Left lobe of liver (tissue), 2 donors: Measurements from ENCODE around the gene DOCK2. TPM values are rescaled to one million over a fixed set of nuclear protein-coding genes. Genes with fewer than 3 reads are reported as not detected.
"Not testable (repeated sequence)": the region's sequence is repeated elsewhere in the genome, so short reads cannot be mapped to it uniquely, and the experiment has no call there.

Experiments
- ATAC-seq: fragments of 200-7000 bp; cut with Tn5 transposase; one replicate; pipeline ENCODE4 v1.9.1; 2020; ENCODE audit warnings: mild to moderate bottlenecking, moderate library complexity
- DNase-seq: peaks from one replicate; pipeline ENCODE4 v3.0.0-alpha.2; 2020; ENCODE audit warnings: low spot score
- total RNA-seq: library from RNA; stranded (reverse); gene quantifications from one replicate; pipeline ENCODE4 v1.2.1, GENCODE V29; 2021
- donor health status: DM: no; HTN: no; CAD: no; lungs with moderate emphysema.
- donor health status: DM: no; HTN: yes; CAD: no.

Gene DOCK2
- total RNA-seq, 1 donor from 2014 or later: 4.1 TPM

- DNase-seq: no peak
- no peak for ATAC-seq
Observed at GRCh38 chr5:170071748-170072147, 434.7 kb downstream of the DOCK2 start.

GRCh38 chr5:170075696-170076095, 438.6 kb downstream of the DOCK2 start:
- DNase-seq (no peak), ATAC-seq (no peak)

- ATAC-seq (no peak), DNase-seq (no peak)
Observed at GRCh38 chr5:170076211-170076610, 439.1 kb downstream of the DOCK2 start.

- ATAC-seq (no peak), DNase-seq (no peak)
Observed at GRCh38 chr5:170076739-170077138, 439.7 kb downstream of the DOCK2 start.

GRCh38 chr5:170077526-170077925, 440.5 kb downstream of the DOCK2 start:
- ATAC-seq: no peak
- DNase-seq: no peak

- no peak for ATAC-seq
- no peak for DNase-seq
Observed at GRCh38 chr5:170078458-170078857, 441.4 kb downstream of the DOCK2 start.

GRCh38 chr5:170078931-170079330, 441.9 kb downstream of the DOCK2 start:
- ATAC-seq (no peak), DNase-seq (no peak)

- DNase-seq: no peak
- ATAC-seq: no peak
Observed at GRCh38 chr5:170080217-170080616, 443.1 kb downstream of the DOCK2 start.

GRCh38 chr5:170080786-170081445, 443.8 kb downstream of the DOCK2 start:
- DNase-seq (no peak), ATAC-seq (no peak)

GRCh38 chr5:170081616-170082015, 444.5 kb downstream of the DOCK2 start:
- DNase-seq (no peak), ATAC-seq (no peak)

GRCh38 chr5:170082701-170083100, 445.6 kb downstream of the DOCK2 start:
- no peak for ATAC-seq

GRCh38 chr5:170087168-170087817, 450.2 kb downstream of the DOCK2 start:
- no peak for DNase-seq
- ATAC-seq: no peak

More at GRCh38 chr5:170082701-170083100, 445.6 kb downstream of the DOCK2 start:
- no peak for DNase-seq

- DNase-seq (no peak), ATAC-seq (no peak)
Observed at GRCh38 chr5:170092455-170093101, 455.5 kb downstream of the DOCK2 start.

GRCh38 chr5:170094329-170094728, 457.3 kb downstream of the DOCK2 start:
- not testable (repeated sequence) for ATAC-seq, DNase-seq

GRCh38 chr5:170095646-170096045, 458.6 kb downstream of the DOCK2 start:
- ATAC-seq (no peak), DNase-seq (no peak)

- ATAC-seq (peak; percentile 64), DNase-seq (peak; percentile 51)
Observed at GRCh38 chr5:170097934-170098333, 460.9 kb downstream of the DOCK2 start.

GRCh38 chr5:170100066-170100943, 463.2 kb downstream of the DOCK2 start:
- ATAC-seq: peak; percentile 77
- DNase-seq: peak; percentile 69

- ATAC-seq: no peak
- DNase-seq: no peak
Observed at GRCh38 chr5:170103447-170103846, 466.4 kb downstream of the DOCK2 start.

- ATAC-seq (no peak), DNase-seq (no peak)
Observed at GRCh38 chr5:170104299-170104698, 467.2 kb downstream of the DOCK2 start.

- DNase-seq (no peak), ATAC-seq (no peak)
Observed at GRCh38 chr5:170104710-170105109, 467.6 kb downstream of the DOCK2 start.
